GM23338 (cell line): Measurements from ENCODE around the gene HYAL1. TPM values are rescaled to one million over a fixed set of nuclear protein-coding genes. Genes with fewer than 3 reads are reported as not detected.

Experiments used
- CREB1 ChIP-seq: fragments of 250-450 bp; sonication (Bioruptor Pico); IDR thresholded peaks from 2 replicates; pipeline ENCODE4 v1.5.0; 2020; ENCODE audit warnings: low read depth, mild to moderate bottlenecking, moderate library complexity
- EZH2phosphoT487 ChIP-seq: fragments of 200-600 bp; sonication (generic); IDR thresholded peaks from one replicate; pipeline ENCODE4 v1.8.1; 2018; ENCODE audit warnings: antibody characterized with exemption; ENCODE audit not compliant: unreplicated experiment
- JUNB ChIP-seq: IDR thresholded peaks from one replicate; pipeline ENCODE4 v1.6.1; 2016; ENCODE audit warnings: antibody characterized with exemption; ENCODE audit not compliant: unreplicated experiment
- NANOG ChIP-seq: IDR thresholded peaks from 2 replicates; pipeline ENCODE4 v1.6.1; 2016; ENCODE audit warnings: antibody characterized with exemption, borderline replicate concordance
- POLR2AphosphoS5 ChIP-seq: IDR thresholded peaks from 2 replicates; pipeline ENCODE4 v1.6.1; 2016; ENCODE audit warnings: antibody characterized with exemption, low read depth
- STAT1 ChIP-seq: IDR thresholded peaks from one replicate; pipeline ENCODE4 v1.6.1; 2016; ENCODE audit warnings: antibody characterized with exemption; ENCODE audit not compliant: unreplicated experiment
- polyA plus RNA-seq: library from polyadenylated mRNA; unstranded; fragments of >200 nt; fragmentation: Nextera tagmentation; extraction: Ambion mirVana; gene quantifications from 2 replicates; pipeline ENCODE4 v1.2.1, GENCODE V29; 2016
- total RNA-seq: library from RNA; depleted of rRNA; stranded (reverse); fragments of >200 nt; shearing (Covaris generic); gene quantifications from 2 replicates; pipeline ENCODE4 v1.2.3, GENCODE V29; 2014
- TF ChIP-seq, protein P1 (sequence below): fragments of 250-450 bp; sonication (Bioruptor Pico); IDR thresholded peaks from 2 replicates; pipeline ENCODE4 v1.5.0; 2020; ENCODE audit warnings: mild to moderate bottlenecking, moderate library complexity
- TF ChIP-seq, protein P2 (sequence below): IDR thresholded peaks from one replicate; pipeline ENCODE4 v1.6.1; 2018; ENCODE audit warnings: antibody characterized with exemption; ENCODE audit not compliant: unreplicated experiment
- TF ChIP-seq, protein P3 (sequence below), 2 experiments: fragments of 200-600 bp in 1 of 2; sonication (generic) in 1 of 2; conservative IDR thresholded peaks; 2 replicates each; pipeline versions ENCODE4 v1.5.1 to v1.6.1; 2016 to 2017; ENCODE audit warnings: antibody characterized with exemption in 2 of 2, low read depth in 2 of 2, mild to moderate bottlenecking in 2 of 2, moderate library complexity in 1 of 2
- TF ChIP-seq, protein P4 (sequence below): IDR thresholded peaks from 2 replicates; pipeline ENCODE4 v1.6.1; 2016; ENCODE audit warnings: antibody characterized with exemption

HYAL1 gene
- total and polyA plus RNA-seq, 2 experiments from 2014 or later, result 2.1 to 5.0 TPM

DNA sequence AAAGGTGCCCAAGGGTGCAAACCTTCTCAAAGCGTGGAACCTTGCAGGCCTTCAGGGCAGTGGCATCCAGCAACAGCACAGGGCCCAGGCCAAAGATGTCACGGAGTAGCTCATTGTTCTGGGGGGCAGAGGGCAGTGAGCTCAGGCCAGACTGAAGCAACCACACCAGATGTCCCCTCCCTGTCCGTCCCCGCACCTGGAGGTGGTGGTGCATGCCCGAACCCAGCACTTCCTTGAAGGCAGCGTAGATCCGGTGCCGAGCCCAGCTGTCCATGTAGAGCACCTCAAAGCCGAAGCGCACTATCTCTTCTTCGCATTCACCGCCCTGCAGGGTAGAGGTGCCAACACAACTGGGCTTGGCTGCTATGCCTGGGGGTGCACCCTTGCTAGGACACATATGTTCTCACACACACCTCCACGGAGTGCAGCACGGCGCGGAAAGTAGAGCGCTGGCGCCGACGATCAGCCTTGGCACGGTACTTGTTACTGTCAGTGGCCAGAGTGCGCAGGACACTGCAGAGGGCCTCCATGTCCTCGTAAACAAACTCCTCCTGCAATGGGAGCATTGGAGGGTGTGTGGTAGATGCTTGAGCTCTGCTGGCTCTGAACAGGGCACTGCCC is 14.9 kb downstream of the HYAL1 start (continued):
- TF ChIP-seq, protein P1, sequence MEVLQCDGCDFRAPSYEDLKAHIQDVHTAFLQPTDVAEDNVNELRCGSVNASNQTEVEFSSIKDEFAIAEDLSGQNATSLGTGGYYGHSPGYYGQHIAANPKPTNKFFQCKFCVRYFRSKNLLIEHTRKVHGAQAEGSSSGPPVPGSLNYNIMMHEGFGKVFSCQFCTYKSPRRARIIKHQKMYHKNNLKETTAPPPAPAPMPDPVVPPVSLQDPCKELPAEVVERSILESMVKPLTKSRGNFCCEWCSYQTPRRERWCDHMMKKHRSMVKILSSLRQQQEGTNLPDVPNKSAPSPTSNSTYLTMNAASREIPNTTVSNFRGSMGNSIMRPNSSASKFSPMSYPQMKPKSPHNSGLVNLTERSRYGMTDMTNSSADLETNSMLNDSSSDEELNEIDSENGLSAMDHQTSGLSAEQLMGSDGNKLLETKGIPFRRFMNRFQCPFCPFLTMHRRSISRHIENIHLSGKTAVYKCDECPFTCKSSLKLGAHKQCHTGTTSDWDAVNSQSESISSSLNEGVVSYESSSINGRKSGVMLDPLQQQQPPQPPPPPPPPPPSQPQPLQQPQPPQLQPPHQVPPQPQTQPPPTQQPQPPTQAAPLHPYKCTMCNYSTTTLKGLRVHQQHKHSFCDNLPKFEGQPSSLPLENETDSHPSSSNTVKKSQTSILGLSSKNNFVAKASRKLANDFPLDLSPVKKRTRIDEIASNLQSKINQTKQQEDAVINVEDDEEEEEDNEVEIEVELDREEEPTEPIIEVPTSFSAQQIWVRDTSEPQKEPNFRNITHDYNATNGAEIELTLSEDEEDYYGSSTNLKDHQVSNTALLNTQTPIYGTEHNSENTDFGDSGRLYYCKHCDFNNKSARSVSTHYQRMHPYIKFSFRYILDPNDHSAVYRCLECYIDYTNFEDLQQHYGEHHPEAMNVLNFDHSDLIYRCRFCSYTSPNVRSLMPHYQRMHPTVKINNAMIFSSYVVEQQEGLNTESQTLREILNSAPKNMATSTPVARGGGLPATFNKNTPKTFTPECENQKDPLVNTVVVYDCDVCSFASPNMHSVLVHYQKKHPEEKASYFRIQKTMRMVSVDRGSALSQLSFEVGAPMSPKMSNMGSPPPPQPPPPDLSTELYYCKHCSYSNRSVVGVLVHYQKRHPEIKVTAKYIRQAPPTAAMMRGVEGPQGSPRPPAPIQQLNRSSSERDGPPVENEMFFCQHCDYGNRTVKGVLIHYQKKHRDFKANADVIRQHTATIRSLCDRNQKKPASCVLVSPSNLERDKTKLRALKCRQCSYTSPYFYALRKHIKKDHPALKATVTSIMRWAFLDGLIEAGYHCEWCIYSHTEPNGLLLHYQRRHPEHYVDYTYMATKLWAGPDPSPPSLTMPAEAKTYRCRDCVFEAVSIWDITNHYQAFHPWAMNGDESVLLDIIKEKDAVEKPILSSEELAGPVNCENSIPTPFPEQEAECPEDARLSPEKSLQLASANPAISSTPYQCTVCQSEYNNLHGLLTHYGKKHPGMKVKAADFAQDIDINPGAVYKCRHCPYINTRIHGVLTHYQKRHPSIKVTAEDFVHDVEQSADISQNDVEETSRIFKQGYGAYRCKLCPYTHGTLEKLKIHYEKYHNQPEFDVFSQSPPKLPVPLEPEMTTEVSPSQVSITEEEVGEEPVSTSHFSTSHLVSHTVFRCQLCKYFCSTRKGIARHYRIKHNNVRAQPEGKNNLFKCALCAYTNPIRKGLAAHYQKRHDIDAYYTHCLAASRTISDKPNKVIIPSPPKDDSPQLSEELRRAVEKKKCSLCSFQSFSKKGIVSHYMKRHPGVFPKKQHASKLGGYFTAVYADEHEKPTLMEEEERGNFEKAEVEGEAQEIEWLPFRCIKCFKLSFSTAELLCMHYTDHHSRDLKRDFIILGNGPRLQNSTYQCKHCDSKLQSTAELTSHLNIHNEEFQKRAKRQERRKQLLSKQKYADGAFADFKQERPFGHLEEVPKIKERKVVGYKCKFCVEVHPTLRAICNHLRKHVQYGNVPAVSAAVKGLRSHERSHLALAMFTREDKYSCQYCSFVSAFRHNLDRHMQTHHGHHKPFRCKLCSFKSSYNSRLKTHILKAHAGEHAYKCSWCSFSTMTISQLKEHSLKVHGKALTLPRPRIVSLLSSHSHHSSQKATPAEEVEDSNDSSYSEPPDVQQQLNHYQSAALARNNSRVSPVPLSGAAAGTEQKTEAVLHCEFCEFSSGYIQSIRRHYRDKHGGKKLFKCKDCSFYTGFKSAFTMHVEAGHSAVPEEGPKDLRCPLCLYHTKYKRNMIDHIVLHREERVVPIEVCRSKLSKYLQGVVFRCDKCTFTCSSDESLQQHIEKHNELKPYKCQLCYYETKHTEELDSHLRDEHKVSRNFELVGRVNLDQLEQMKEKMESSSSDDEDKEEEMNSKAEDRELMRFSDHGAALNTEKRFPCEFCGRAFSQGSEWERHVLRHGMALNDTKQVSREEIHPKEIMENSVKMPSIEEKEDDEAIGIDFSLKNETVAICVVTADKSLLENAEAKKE, result no peak
- TF ChIP-seq EZH2phosphoT487, result no peak
- TF ChIP-seq STAT1, result no peak
- TF ChIP-seq, protein P2, sequence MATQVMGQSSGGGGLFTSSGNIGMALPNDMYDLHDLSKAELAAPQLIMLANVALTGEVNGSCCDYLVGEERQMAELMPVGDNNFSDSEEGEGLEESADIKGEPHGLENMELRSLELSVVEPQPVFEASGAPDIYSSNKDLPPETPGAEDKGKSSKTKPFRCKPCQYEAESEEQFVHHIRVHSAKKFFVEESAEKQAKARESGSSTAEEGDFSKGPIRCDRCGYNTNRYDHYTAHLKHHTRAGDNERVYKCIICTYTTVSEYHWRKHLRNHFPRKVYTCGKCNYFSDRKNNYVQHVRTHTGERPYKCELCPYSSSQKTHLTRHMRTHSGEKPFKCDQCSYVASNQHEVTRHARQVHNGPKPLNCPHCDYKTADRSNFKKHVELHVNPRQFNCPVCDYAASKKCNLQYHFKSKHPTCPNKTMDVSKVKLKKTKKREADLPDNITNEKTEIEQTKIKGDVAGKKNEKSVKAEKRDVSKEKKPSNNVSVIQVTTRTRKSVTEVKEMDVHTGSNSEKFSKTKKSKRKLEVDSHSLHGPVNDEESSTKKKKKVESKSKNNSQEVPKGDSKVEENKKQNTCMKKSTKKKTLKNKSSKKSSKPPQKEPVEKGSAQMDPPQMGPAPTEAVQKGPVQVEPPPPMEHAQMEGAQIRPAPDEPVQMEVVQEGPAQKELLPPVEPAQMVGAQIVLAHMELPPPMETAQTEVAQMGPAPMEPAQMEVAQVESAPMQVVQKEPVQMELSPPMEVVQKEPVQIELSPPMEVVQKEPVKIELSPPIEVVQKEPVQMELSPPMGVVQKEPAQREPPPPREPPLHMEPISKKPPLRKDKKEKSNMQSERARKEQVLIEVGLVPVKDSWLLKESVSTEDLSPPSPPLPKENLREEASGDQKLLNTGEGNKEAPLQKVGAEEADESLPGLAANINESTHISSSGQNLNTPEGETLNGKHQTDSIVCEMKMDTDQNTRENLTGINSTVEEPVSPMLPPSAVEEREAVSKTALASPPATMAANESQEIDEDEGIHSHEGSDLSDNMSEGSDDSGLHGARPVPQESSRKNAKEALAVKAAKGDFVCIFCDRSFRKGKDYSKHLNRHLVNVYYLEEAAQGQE, result no peak
- TF ChIP-seq, protein P3, sequence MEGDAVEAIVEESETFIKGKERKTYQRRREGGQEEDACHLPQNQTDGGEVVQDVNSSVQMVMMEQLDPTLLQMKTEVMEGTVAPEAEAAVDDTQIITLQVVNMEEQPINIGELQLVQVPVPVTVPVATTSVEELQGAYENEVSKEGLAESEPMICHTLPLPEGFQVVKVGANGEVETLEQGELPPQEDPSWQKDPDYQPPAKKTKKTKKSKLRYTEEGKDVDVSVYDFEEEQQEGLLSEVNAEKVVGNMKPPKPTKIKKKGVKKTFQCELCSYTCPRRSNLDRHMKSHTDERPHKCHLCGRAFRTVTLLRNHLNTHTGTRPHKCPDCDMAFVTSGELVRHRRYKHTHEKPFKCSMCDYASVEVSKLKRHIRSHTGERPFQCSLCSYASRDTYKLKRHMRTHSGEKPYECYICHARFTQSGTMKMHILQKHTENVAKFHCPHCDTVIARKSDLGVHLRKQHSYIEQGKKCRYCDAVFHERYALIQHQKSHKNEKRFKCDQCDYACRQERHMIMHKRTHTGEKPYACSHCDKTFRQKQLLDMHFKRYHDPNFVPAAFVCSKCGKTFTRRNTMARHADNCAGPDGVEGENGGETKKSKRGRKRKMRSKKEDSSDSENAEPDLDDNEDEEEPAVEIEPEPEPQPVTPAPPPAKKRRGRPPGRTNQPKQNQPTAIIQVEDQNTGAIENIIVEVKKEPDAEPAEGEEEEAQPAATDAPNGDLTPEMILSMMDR (conservative IDR thresholded peaks at IDR 0.05; ENCODE audit: low read depth in 2 of 2), result no peak
- TF ChIP-seq POLR2AphosphoS5, result no peak
- TF ChIP-seq, protein P4, sequence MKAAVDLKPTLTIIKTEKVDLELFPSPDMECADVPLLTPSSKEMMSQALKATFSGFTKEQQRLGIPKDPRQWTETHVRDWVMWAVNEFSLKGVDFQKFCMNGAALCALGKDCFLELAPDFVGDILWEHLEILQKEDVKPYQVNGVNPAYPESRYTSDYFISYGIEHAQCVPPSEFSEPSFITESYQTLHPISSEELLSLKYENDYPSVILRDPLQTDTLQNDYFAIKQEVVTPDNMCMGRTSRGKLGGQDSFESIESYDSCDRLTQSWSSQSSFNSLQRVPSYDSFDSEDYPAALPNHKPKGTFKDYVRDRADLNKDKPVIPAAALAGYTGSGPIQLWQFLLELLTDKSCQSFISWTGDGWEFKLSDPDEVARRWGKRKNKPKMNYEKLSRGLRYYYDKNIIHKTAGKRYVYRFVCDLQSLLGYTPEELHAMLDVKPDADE, result no peak
- TF ChIP-seq NANOG, result no peak
- no peak for TF ChIP-seq JUNB
- no peak for TF ChIP-seq CREB1
